Measurements from ENCODE around the gene XRCC1.

Gene XRCC1

DNA sequence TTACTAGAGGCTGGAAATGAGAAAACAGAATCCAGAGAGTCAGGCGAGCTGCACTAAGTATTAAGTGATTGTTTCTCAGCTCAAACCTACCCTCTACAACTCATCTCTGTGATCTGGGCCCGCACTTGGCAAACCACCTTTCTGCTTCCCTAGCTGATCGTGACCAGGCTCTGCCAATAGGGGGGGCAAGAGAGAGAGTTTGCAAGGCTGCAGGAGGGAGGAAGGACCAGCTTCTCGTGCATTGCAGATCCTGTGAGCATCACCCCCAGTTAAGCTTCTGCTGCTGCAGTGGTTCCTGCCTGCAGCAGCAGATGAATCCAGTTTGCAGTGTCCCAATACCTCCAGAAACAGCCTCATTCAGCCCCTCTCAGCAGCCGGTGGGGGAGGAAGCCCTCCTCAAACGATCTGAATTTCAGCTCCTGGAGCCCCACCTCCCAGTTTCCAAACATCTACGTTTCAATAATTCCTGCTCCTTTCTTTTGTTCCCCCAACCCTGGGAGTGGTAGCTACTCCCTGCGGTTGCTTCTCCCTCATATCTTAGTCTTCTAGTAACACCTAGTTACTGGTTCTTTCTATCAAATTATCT lies 20.0 kb downstream of the XRCC1 start:
- no peak overlapping the region for H3K4me2 ChIP-seq (ENCODE audit: insufficient read depth, low read length)
- H2AFZ ChIP-seq (ENCODE audit: low read depth, low read length): no peak overlapping the region
- no peaks in the 10 kb centered on the region for H3K27me3 ChIP-seq (ENCODE audit: insufficient read depth, low read length, poor library complexity)
- no peak overlapping the region for H3K4me3 ChIP-seq (ENCODE audit: low read depth in 1 of 2, low read length in 2 of 2)
- H3K9ac ChIP-seq (ENCODE audit: low read depth, low read length): no peak overlapping the region
- H3K9me3 ChIP-seq (ENCODE audit: insufficient read depth, low read length, severe bottlenecking): no peaks in the 10 kb centered on the region
- H3K36me3 ChIP-seq (ENCODE audit: insufficient read depth, low read length): peaks cover 61% of the 10 kb centered on the region
- no peaks in the 10 kb centered on the region for H3K79me2 ChIP-seq (ENCODE audit: insufficient read depth, low read length)
- peaks cover 8% of the 10 kb centered on the region; the same call in 1 of the 2 replicates for H4K20me1 ChIP-seq (ENCODE audit: insufficient read depth, low read length)
- DNase-seq: peak; percentile 82
- no peaks in the 10 kb centered on the region for H3K4me1 ChIP-seq (ENCODE audit: insufficient read depth, low read length)
- no peak overlapping the region for H3K27ac ChIP-seq (ENCODE audit: low read length)
- TF ChIP-seq, protein P1, sequence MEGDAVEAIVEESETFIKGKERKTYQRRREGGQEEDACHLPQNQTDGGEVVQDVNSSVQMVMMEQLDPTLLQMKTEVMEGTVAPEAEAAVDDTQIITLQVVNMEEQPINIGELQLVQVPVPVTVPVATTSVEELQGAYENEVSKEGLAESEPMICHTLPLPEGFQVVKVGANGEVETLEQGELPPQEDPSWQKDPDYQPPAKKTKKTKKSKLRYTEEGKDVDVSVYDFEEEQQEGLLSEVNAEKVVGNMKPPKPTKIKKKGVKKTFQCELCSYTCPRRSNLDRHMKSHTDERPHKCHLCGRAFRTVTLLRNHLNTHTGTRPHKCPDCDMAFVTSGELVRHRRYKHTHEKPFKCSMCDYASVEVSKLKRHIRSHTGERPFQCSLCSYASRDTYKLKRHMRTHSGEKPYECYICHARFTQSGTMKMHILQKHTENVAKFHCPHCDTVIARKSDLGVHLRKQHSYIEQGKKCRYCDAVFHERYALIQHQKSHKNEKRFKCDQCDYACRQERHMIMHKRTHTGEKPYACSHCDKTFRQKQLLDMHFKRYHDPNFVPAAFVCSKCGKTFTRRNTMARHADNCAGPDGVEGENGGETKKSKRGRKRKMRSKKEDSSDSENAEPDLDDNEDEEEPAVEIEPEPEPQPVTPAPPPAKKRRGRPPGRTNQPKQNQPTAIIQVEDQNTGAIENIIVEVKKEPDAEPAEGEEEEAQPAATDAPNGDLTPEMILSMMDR (IDR thresholded peaks at IDR 0.05; ENCODE audit: borderline replicate concordance, extremely low read depth, low read length, poor library complexity, severe bottlenecking): peak; percentile 91
- no peak for TF ChIP-seq EZH2 (IDR thresholded peaks at IDR 0.05; ENCODE audit: borderline replicate concordance, low read depth, low read length, severe bottlenecking)
- peak; percentile 96 for ATAC-seq (ENCODE audit: insufficient read depth, low read depth)

DNA sequence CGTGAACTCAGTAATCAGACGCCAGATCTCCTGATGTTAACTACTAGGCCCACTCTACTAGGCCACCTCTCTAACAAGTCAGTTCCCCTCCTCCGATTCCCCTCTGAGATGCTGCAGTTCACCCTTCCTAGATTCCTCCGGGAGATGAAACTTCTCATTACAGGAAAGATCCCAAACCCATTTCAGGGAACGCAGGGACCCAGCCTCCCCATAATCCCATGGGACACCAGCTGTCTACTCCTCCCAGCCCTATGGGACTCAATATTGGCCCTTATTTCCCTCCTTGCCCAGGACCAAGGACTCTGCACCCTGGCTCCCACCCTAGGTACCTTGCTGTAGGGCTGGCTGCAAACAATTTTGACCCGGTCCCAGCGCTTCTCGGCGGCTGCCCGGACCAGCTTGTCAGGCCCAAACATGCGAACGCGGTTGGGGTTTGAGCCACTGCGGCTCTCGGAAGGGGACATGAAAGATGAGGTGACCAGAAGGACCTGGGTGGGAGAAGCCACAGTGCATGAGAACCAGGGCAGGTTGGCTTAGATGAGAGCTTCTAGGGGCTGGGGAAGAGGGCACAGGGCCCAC lies 20.9 kb downstream of the XRCC1 start:
- Histone ChIP-seq H2AFZ (ENCODE audit: low read depth, low read length) (no peak overlapping the region), H3K36me3 (ENCODE audit: insufficient read depth, low read length) (peaks cover 61% of the 10 kb centered on the region), H3K4me1 (ENCODE audit: insufficient read depth, low read length) (no peaks in the 10 kb centered on the region), H3K79me2 (ENCODE audit: insufficient read depth, low read length) (no peaks in the 10 kb centered on the region), H3K27ac (ENCODE audit: low read length) (no peak overlapping the region), H3K9me3 (ENCODE audit: insufficient read depth, low read length, severe bottlenecking) (no peaks in the 10 kb centered on the region), H4K20me1 (ENCODE audit: insufficient read depth, low read length) (peaks cover 8% of the 10 kb centered on the region; the same call in 1 of the 2 replicates), H3K4me3 (ENCODE audit: low read depth in 1 of 2, low read length in 2 of 2) (no peak overlapping the region), H3K9ac (ENCODE audit: low read depth, low read length) (no peak overlapping the region), H3K4me2 (ENCODE audit: insufficient read depth, low read length) (no peak overlapping the region), H3K27me3 (ENCODE audit: insufficient read depth, low read length, poor library complexity) (no peaks in the 10 kb centered on the region)
- DNase-seq: no peak
- no peak for ATAC-seq (ENCODE audit: insufficient read depth, low read depth)
- TF ChIP-seq, protein P1 (IDR thresholded peaks at IDR 0.05; ENCODE audit: borderline replicate concordance, extremely low read depth, low read length, poor library complexity, severe bottlenecking): no peak
- no peak for TF ChIP-seq EZH2 (IDR thresholded peaks at IDR 0.05; ENCODE audit: borderline replicate concordance, low read depth, low read length, severe bottlenecking)

DNA sequence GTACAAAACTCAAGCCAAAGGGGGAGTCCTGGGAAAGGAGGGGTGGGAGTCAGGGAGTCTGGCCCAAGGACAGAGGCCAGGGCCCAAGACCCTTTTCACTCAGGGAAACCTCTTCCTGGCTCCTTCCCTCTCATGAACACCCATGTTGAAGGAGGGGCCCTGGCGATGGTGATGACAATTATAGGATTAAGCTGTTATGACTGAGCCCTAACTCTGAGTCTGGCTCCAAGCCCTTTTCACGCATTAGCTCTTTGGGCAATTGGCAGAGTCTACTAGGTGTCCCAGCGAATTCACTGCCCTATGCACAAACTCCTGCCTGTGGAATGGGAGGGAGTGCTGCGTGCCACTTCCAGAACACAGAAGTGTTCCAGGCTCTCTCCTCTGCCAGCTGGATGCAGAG lies 21.7 kb downstream of the XRCC1 start:
- Histone ChIP-seq H3K4me1 (ENCODE audit: insufficient read depth, low read length) (no peaks in the 10 kb centered on the region), H3K27me3 (ENCODE audit: insufficient read depth, low read length, poor library complexity) (no peaks in the 10 kb centered on the region), H3K27ac (ENCODE audit: low read length) (no peak overlapping the region), H4K20me1 (ENCODE audit: insufficient read depth, low read length) (peaks cover 8% of the 10 kb centered on the region; the same call in 1 of the 2 replicates), H3K9ac (ENCODE audit: low read depth, low read length) (no peak overlapping the region), H3K79me2 (ENCODE audit: insufficient read depth, low read length) (no peaks in the 10 kb centered on the region), H3K9me3 (ENCODE audit: insufficient read depth, low read length, severe bottlenecking) (no peaks in the 10 kb centered on the region), H3K36me3 (ENCODE audit: insufficient read depth, low read length) (peaks cover 64% of the 10 kb centered on the region), H3K4me2 (ENCODE audit: insufficient read depth, low read length) (no peak overlapping the region), H2AFZ (ENCODE audit: low read depth, low read length) (no peak overlapping the region), H3K4me3 (ENCODE audit: low read depth in 1 of 2, low read length in 2 of 2) (no peak overlapping the region)
- no peak for DNase-seq
- ATAC-seq (ENCODE audit: insufficient read depth, low read depth): no peak
- no peak for TF ChIP-seq EZH2 (IDR thresholded peaks at IDR 0.05; ENCODE audit: borderline replicate concordance, low read depth, low read length, severe bottlenecking)
- TF ChIP-seq, protein P1 (IDR thresholded peaks at IDR 0.05; ENCODE audit: borderline replicate concordance, extremely low read depth, low read length, poor library complexity, severe bottlenecking): no peak
